ENCODE data around the gene EIPR1.

The EIPR1 gene

DNA sequence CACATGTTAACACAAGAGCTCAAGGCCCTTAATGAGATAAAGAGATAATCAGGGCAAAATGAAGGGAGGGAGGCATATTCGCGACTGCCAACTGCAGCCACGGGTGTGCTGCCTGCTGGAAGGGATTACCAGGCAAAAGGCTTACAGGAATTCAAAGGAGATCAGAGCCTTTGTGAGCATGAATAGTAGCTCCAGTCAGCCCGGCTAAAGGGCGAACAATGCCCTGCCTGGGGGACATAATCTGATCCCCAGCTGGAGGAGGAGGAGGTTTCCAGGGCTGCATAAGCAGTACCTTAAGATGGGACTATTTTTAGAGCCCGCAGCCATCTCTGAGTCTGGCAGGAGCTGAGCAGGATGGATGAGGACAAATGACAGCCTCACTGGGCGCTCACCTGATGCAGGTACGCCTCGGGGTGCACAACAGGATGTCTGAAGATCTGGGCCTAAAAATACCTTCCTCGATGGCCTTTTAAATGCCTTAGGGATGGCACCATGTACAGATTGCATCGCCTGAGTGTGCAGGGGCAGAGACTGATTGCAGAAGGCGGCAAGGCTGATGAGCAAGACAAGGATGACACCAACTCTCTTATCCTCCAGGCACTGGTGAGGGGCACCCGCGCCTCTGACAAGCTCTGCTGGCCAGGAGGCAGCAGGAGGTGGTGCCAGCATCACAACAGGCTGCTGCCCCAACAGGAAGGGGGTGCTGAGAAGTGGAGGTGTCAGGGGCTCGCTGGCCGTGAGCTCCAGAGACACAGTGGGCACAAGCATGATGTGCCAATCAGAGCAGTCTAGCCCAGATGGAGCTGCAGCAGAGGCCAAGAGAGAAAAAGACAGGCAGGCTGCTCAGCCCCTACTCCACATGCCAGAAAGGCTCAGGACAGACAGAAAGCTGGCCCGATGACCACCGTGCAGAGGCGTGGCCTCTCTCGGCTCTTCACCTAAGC is 111.4 kb downstream of the EIPR1 start:
- CTCF ChIA-PET, result interaction anchor here (1.2 kb wide), 1 partner anchor 23 kb away, joined by 3 read pairs; no protein-coding TSS in a partner anchor
- no peak for DNase-seq (ENCODE audit: extremely low spot score)

GRCh38 chr2:3265471-3265870 is 112.1 kb downstream of the EIPR1 start:
- ChIA-PET POLR2A (no interaction called here), CTCF (no interaction called here)
- TF ChIP-seq, protein P1, sequence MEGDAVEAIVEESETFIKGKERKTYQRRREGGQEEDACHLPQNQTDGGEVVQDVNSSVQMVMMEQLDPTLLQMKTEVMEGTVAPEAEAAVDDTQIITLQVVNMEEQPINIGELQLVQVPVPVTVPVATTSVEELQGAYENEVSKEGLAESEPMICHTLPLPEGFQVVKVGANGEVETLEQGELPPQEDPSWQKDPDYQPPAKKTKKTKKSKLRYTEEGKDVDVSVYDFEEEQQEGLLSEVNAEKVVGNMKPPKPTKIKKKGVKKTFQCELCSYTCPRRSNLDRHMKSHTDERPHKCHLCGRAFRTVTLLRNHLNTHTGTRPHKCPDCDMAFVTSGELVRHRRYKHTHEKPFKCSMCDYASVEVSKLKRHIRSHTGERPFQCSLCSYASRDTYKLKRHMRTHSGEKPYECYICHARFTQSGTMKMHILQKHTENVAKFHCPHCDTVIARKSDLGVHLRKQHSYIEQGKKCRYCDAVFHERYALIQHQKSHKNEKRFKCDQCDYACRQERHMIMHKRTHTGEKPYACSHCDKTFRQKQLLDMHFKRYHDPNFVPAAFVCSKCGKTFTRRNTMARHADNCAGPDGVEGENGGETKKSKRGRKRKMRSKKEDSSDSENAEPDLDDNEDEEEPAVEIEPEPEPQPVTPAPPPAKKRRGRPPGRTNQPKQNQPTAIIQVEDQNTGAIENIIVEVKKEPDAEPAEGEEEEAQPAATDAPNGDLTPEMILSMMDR (IDR thresholded peaks at IDR 0.05; ENCODE audit: control extremely low read depth, extremely low read depth, low read depth, missing control alignments), result no peak
- DNase-seq (ENCODE audit: extremely low spot score), result no peak

More for the DNA sequence above, 111.4 kb downstream of the EIPR1 start:
- POLR2A ChIA-PET, result no interaction called here
- TF ChIP-seq, protein P1 (IDR thresholded peaks at IDR 0.05; ENCODE audit: control extremely low read depth, extremely low read depth, low read depth, missing control alignments), result no peak

DNA sequence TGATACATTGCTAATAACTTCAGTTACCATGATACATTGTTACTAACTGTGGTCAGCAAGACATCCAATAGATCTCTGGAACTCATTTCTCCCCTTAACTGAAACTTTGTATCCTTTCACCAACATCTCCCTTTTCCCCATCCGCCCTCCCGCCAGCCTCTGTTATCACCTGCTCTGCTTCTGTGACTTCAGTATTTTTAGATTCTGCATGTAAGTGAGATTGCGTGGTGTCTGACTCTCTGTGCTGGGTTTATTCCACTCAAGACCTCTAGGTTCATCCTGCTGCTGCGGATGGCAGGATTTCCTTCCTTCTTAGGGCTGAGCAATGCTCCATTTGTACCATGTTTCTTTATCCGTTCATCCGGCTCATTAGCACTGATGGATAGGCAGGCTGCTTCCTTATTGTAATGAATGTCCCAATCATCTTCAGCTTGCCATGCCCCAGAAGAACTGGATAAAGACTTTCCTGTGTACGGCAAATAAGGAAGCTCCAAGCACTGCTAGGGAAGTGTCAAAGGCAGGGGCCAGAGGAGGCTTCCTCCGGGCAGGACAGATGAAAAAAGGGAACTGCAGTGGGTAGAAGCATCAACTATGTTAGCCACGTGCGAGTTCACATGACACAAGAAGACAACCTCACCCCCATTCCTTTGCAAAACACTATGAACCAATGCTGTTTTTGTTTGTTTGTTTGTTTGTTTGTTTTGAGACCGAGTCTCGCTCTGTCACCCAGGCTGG is 113.4 kb downstream of the EIPR1 start:
- POLR2A ChIA-PET, result no interaction called here
- CTCF ChIA-PET, result no interaction called here
- no peak for DNase-seq (ENCODE audit: extremely low spot score)
- TF ChIP-seq, protein P1 (IDR thresholded peaks at IDR 0.05; ENCODE audit: control extremely low read depth, extremely low read depth, low read depth, missing control alignments), result no peak

DNA sequence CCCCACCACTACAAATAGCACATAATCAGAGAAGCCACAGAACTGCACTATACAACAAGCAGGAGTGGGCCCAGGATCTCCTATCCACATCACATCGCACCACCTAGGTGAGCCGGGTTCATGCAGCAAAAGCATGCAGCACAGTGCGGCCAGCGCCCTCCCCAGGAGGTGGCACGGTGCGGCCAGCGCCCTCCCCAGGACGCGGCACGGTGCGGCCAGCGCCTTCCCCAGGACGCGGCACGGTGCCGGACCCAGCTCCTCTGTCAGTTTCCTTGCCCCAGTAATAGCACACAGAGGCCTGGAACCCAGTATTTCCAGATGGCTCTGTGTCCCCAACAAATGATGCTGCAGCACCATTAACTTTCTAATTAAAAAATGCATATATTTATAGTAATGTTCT is 114.1 kb downstream of the EIPR1 start:
- TF ChIP-seq, protein P1 (IDR thresholded peaks at IDR 0.05; ENCODE audit: control extremely low read depth, extremely low read depth, low read depth, missing control alignments), result no peak
- no peak for DNase-seq (ENCODE audit: extremely low spot score)
- POLR2A ChIA-PET, result no interaction called here
- CTCF ChIA-PET, result interaction anchor here (0.9 to 1.1 kb wide), 2 partner anchors 9 to 21 kb away, joined by 3 to 5 read pairs; no protein-coding TSS in a partner anchor

- TF ChIP-seq, protein P1 (IDR thresholded peaks at IDR 0.05; ENCODE audit: control extremely low read depth, extremely low read depth, low read depth, missing control alignments), result no peak
- ChIA-PET POLR2A (no interaction called here), CTCF (interaction anchor here (0.9 to 1.2 kb wide), 4 partner anchors 9 to 23 kb away, joined by 3 to 5 read pairs (median 4); no protein-coding TSS in a partner anchor)
- DNase-seq (ENCODE audit: extremely low spot score), result no peak
These were observed 114.9 kb downstream of the EIPR1 start for GRCh38 chr2:3262437-3263388.
